SK-N-SH treated with all-trans-retinoic acid at 6 μM for 48 hours (cell line): ENCODE measurements around the gene VPS39.

ENCODE experiments used
- ATAC-seq: fragments of 200-7000 bp; cut with Tn5 transposase; 3 replicates; pipeline ENCODE4 v1.9.1; 2020; ENCODE audit warnings: mild to moderate bottlenecking, moderate library complexity
- ARNTL ChIP-seq: fragments of 450-650 bp; formaldehyde crosslinking; IDR thresholded peaks from 2 replicates; pipeline ENCODE4 v1.5.0; 2020; ENCODE audit warnings: low read depth, mild to moderate bottlenecking, moderate library complexity, borderline replicate concordance
- CSDC2 ChIP-seq: fragments of 250-450 bp; sonication (Bioruptor Pico); IDR thresholded peaks from 2 replicates; pipeline ENCODE4 v1.5.0; 2020; ENCODE audit warnings: mild to moderate bottlenecking, moderate library complexity
- OSR1 ChIP-seq: fragments of 250-450 bp; sonication (Bioruptor Pico); IDR thresholded peaks from 2 replicates; pipeline ENCODE4 v1.8.0; 2022; ENCODE audit warnings: moderate library complexity, mild to moderate bottlenecking, inconsistent platforms
- PPARA ChIP-seq: fragments of 250-450 bp; sonication (Bioruptor Pico); IDR thresholded peaks from 2 replicates; pipeline ENCODE4 v1.5.0; 2020; ENCODE audit warnings: mild to moderate bottlenecking, borderline replicate concordance
- SNAI2 ChIP-seq: fragments of 250-450 bp; sonication (Bioruptor Pico); IDR thresholded peaks from 2 replicates; pipeline ENCODE4 v1.5.0; 2020; ENCODE audit warnings: mild to moderate bottlenecking, moderate library complexity
- TCF4 ChIP-seq: fragments of 250-450 bp; sonication (Bioruptor Pico); IDR thresholded peaks from 2 replicates; pipeline ENCODE4 v1.8.0; 2021; ENCODE audit warnings: mild to moderate bottlenecking, moderate library complexity, borderline replicate concordance
- ZC3H10 ChIP-seq: fragments of 250-450 bp; sonication (Bioruptor Pico); IDR thresholded peaks from 2 replicates; pipeline ENCODE4 v1.5.1; 2021; ENCODE audit warnings: mild to moderate bottlenecking, moderate library complexity
- ZFP3 ChIP-seq: fragments of 250-450 bp; sonication (Bioruptor Pico); IDR thresholded peaks from 2 replicates; pipeline ENCODE4 v1.5.0; 2020; ENCODE audit warnings: mild to moderate bottlenecking, moderate library complexity
- ZFP30 ChIP-seq: fragments of 450-650 bp; formaldehyde crosslinking; IDR thresholded peaks from 2 replicates; pipeline ENCODE4 v1.5.0; 2022; ENCODE audit warnings: mild to moderate bottlenecking, moderate library complexity
- ZNF565 ChIP-seq: fragments of 450-650 bp; formaldehyde crosslinking; conservative IDR thresholded peaks from 2 replicates; pipeline ENCODE4 v1.5.0; 2020; ENCODE audit warnings: low read depth, mild to moderate bottlenecking, moderate library complexity
- ZNF8 ChIP-seq: fragments of 450-650 bp; formaldehyde crosslinking; IDR thresholded peaks from 2 replicates; pipeline ENCODE4 v1.5.0; 2020; ENCODE audit warnings: mild to moderate bottlenecking, moderate library complexity
- TF ChIP-seq, protein P1 (sequence below): fragments of 250-450 bp; sonication (Bioruptor Pico); IDR thresholded peaks from 2 replicates; pipeline ENCODE4 v1.8.0; 2020; ENCODE audit warnings: mild to moderate bottlenecking, moderate library complexity, borderline replicate concordance
- TF ChIP-seq, protein P2 (sequence below): fragments of 250-450 bp; sonication (Bioruptor Pico); IDR thresholded peaks from 2 replicates; pipeline ENCODE4 v1.5.0; 2020; ENCODE audit warnings: mild to moderate bottlenecking, moderate library complexity
- TF ChIP-seq, protein P3 (sequence below): fragments of 250-450 bp; sonication (Bioruptor Pico); IDR thresholded peaks from 2 replicates; pipeline ENCODE4 v1.8.0; 2021; ENCODE audit warnings: low read depth, mild to moderate bottlenecking, moderate library complexity, borderline replicate concordance
- TF ChIP-seq, protein P4 (sequence below): fragments of 250-450 bp; sonication (Bioruptor Pico); IDR thresholded peaks from 2 replicates; pipeline ENCODE4 v1.5.1; 2021; ENCODE audit warnings: mild to moderate bottlenecking, moderate library complexity

VPS39 gene

DNA sequence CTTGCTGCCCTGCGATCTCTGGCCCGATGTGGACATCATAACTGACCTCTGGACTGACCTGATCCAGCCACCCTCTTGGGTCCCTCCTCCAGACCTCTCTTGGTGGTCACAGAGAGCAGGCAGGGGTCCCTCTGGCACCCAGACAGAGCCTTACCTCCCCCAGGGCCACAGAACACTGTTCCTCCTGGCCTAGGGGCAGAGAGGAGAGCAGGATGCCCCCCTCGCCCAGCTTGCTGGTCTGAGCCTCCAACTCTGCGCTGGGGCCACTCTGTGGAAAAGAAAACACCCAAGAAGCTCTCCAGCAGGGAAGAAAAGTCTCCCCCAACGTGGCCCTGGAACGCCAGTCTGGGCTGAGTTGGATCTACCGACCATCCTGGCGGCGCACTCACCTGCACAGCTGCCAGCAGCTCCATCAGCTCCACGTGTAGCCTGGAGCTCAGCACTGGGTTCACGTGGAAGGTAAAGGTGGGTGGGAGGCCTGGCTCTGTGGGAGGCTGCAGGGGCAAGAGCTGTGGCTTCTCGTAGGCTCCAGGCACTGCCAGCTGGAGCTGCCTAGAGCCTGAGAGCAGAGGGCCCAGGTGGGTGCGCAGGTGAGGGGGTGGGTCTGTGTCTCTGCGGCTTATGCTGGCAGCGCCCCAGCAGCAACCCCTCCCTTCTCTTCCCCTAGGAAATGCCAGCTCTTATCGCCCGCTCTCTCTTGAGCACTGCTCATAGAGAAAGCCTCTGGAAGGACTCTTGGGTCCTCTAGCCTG is 57.7 kb downstream of the VPS39 start:
- no peak for ATAC-seq
- no peak for TF ChIP-seq ZNF8
- TF ChIP-seq, all 23 proteins: peak for 0

DNA sequence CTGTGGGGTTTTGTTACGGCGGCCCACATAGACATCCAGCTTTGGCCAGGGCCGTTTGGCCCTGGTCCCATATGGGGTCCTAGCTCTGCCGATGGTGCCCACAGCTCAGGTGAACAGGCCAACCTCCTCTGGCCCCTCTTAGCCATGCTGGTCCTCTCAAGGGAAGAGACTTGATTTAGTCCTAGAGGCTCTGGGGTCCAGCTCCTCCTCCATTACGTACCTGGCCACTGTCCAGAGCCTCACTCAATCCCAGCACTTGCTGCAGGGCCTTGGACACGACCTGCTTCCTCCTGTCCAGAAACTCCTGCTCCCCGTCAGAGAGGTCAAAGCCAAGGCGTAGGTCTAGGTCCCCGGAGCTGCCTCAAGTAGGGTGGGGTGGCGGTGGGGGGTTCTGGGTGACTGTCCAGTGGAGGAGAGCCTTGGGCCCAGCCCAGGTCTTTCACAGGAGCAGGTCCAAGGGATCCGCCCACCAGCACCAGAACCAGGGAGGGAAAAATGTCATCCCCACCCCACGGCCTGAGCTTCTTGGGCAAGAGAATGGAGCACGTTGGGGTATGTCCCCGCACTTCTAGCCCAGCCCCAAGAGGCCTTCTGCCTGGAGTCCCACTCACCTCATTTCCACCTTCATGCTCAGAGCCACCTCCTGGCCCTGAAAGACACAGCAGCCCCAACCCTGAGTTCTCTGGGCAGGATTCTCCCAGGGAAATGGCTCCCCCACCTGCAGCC is 58.4 kb downstream of the VPS39 start:
- ATAC-seq: no peak

DNA sequence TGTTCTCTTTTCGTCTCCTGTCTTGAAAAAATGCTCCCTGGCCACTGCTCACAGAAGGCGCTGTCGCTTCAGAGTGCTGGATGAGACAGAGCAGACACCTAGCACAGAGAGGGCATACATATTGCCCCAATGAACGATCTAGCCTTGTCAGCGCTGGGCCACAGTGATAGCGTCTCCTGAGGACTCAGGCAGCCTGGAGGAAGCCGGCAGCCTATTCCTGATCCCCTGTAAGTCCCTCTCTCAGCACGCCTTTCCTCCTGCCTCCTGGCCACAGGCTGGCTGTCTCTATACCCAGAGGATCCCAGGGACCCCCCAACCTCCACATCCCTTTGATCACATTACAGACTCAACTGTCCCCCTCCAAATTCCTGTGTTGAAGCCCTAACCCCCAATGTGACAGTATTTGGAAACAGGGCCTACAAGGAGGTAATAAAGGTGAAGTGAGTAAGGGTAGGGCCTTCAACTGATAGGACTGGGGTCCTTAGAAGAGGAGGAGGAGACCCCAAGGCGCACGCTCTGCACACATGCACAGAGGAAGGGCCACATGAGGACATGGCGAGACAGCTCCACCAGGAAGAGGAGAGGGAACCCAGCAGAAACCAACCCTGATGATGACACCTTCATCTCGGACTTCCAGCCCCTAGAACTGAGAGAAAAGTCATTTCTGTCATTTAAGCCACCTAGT is 59.2 kb downstream of the VPS39 start:
- no peak for ATAC-seq
- TF ChIP-seq ZNF565 (CRISPR knock-in tag) (no peak), SNAI2 (CRISPR knock-in tag) (no peak), ARNTL (no peak), ZC3H10 (no peak), CSDC2 (CRISPR knock-in tag) (no peak), ZFP3 (no peak), ZFP30 (CRISPR knock-in tag) (no peak), TCF4 (CRISPR knock-in tag) (no peak), ZNF8 (no peak)
- TF ChIP-seq, protein P1, sequence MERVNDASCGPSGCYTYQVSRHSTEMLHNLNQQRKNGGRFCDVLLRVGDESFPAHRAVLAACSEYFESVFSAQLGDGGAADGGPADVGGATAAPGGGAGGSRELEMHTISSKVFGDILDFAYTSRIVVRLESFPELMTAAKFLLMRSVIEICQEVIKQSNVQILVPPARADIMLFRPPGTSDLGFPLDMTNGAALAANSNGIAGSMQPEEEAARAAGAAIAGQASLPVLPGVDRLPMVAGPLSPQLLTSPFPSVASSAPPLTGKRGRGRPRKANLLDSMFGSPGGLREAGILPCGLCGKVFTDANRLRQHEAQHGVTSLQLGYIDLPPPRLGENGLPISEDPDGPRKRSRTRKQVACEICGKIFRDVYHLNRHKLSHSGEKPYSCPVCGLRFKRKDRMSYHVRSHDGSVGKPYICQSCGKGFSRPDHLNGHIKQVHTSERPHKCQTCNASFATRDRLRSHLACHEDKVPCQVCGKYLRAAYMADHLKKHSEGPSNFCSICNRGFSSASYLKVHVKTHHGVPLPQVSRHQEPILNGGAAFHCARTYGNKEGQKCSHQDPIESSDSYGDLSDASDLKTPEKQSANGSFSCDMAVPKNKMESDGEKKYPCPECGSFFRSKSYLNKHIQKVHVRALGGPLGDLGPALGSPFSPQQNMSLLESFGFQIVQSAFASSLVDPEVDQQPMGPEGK (CRISPR knock-in tag): no peak
- TF ChIP-seq, protein P2, sequence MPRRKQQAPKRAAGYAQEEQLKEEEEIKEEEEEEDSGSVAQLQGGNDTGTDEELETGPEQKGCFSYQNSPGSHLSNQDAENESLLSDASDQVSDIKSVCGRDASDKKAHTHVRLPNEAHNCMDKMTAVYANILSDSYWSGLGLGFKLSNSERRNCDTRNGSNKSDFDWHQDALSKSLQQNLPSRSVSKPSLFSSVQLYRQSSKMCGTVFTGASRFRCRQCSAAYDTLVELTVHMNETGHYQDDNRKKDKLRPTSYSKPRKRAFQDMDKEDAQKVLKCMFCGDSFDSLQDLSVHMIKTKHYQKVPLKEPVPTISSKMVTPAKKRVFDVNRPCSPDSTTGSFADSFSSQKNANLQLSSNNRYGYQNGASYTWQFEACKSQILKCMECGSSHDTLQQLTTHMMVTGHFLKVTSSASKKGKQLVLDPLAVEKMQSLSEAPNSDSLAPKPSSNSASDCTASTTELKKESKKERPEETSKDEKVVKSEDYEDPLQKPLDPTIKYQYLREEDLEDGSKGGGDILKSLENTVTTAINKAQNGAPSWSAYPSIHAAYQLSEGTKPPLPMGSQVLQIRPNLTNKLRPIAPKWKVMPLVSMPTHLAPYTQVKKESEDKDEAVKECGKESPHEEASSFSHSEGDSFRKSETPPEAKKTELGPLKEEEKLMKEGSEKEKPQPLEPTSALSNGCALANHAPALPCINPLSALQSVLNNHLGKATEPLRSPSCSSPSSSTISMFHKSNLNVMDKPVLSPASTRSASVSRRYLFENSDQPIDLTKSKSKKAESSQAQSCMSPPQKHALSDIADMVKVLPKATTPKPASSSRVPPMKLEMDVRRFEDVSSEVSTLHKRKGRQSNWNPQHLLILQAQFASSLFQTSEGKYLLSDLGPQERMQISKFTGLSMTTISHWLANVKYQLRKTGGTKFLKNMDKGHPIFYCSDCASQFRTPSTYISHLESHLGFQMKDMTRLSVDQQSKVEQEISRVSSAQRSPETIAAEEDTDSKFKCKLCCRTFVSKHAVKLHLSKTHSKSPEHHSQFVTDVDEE (CRISPR knock-in tag): no peak

More for the DNA sequence above, 58.4 kb downstream of the VPS39 start:
- TF ChIP-seq, protein P3, sequence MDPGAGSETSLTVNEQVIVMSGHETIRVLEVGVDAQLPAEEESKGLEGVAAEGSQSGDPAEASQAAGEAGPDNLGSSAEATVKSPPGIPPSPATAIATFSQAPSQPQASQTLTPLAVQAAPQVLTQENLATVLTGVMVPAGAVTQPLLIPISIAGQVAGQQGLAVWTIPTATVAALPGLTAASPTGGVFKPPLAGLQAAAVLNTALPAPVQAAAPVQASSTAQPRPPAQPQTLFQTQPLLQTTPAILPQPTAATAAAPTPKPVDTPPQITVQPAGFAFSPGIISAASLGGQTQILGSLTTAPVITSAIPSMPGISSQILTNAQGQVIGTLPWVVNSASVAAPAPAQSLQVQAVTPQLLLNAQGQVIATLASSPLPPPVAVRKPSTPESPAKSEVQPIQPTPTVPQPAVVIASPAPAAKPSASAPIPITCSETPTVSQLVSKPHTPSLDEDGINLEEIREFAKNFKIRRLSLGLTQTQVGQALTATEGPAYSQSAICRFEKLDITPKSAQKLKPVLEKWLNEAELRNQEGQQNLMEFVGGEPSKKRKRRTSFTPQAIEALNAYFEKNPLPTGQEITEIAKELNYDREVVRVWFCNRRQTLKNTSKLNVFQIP (CRISPR knock-in tag): no peak
- TF ChIP-seq PPARA (CRISPR knock-in tag) (no peak), ZNF565 (CRISPR knock-in tag) (no peak), ZFP3 (no peak), ZC3H10 (no peak), ARNTL (no peak), ZFP30 (CRISPR knock-in tag) (no peak), OSR1 (CRISPR knock-in tag) (no peak), SNAI2 (CRISPR knock-in tag) (no peak)
- TF ChIP-seq, protein P2 (CRISPR knock-in tag): no peak
- TF ChIP-seq, protein P4, sequence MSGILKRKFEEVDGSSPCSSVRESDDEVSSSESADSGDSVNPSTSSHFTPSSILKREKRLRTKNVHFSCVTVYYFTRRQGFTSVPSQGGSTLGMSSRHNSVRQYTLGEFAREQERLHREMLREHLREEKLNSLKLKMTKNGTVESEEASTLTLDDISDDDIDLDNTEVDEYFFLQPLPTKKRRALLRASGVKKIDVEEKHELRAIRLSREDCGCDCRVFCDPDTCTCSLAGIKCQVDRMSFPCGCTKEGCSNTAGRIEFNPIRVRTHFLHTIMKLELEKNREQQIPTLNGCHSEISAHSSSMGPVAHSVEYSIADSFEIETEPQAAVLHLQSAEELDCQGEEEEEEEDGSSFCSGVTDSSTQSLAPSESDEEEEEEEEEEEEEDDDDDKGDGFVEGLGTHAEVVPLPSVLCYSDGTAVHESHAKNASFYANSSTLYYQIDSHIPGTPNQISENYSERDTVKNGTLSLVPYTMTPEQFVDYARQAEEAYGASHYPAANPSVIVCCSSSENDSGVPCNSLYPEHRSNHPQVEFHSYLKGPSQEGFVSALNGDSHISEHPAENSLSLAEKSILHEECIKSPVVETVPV: no peak
- TF ChIP-seq, protein P1 (CRISPR knock-in tag): no peak
